HPDE6-E6E7 (cell line): Measurements from ENCODE around the gene TMEM17.
A peak's percentile ranks its signal among the peaks of the same experiment; 100 is the strongest.

Experiments used
- DNase-seq: peaks from one replicate; pipeline ENCODE4 v3.0.0; 2011; ENCODE audit warnings: missing footprints; ENCODE audit errors: extremely low spot score

Gene TMEM17

DNA sequence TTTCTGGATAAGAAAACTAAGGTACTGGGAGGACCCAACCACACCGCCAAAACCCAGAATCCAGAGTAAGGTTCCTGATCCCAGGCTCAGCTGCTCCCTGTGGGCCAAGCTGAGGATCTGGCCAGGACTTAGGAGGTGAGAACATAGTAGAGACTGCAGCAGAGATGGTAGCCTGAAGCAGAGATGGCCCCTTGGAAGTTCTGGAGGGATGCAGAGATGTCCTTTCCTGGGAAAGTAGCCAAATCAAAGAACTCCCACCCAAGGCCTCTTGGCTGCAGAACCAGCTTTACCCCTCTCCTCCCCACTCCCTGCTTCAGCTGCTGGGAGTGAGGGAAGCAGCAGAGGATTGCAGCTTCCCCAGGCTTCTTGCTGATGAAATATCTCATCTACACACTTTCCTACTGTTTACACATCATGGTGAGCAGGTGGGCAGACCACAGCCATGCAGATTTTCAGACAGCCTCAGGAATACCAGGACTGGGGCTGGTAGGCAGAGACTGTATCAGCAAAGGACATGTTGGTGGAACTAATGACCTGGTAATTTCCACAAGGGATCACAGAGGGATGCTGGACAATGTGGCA lies 32.7 kb downstream of the TMEM17 start:
- DNase-seq = no peak

DNA sequence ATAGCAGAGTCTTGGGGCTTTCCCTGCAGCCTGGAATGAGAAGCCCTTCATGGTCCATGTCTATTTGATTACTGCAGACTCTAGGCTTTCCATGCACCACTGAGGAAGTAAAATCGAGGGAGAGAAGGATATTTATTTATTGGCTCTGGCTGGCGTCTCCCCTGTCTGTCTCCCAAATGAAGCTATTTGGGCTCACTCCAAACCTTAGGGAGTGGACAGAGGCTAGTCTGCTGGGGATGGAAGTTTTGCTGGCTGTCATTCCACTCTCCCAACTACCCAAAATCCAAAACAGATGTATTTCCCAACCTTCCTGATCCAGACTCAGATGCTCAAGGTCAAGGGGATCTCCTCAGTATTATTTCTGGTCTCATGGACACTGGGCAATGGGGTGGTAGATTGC lies 33.7 kb downstream of the TMEM17 start:
- no peak for DNase-seq

DNA sequence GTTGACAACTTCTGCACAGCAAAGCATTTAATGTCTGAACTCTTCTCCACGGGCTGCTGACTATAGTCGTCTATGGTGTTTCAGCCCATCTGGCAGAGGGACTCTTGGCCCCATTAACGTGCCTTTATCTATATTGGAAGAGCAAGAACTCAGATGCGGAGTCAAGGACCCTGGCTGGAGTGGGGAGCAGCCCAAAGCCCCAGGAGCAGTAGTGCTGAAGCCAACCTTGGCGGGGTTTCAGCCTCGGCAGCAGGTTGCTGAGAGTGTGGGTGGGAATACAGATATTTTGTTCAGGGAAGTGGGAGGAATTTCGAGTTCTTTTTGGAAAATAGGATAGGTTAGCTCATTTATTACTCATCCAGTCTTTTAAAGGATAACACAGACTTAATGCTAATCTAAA lies 34.2 kb downstream of the TMEM17 start:
- no peak for DNase-seq

- no peak for DNase-seq
Measured at GRCh38 chr2:62471404-62471803, 34.6 kb downstream of the TMEM17 start.

DNA sequence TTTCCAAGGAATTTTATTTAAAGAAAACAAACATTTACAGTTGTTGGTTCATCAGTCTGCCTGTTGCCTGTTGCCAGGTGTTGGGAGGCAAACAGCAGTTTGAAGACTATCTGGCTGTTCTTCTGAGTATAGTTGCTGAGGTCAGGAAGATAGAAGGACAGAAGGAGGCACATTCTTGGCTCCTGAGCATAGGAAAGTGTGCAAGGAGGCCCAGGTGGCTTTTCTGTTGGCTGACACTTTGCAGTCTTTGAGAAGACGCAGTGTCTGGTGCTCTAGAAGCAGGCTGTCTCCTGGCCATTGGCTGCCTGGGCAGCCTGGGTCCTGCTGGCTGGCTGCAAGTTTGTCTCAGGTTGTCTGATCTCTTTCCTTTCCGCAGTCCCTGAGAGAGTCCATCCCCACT lies 36.4 kb downstream of the TMEM17 start:
- DNase-seq = no peak

GRCh38 chr2:62469114-62469513 lies 36.9 kb downstream of the TMEM17 start:
- no peak for DNase-seq

- DNase-seq = no peak
Measured at GRCh38 chr2:62467475-62468321, 38.3 kb downstream of the TMEM17 start.

GRCh38 chr2:62467100-62467474 lies 38.9 kb downstream of the TMEM17 start:
- no peak for DNase-seq

GRCh38 chr2:62466503-62466854 lies 39.5 kb downstream of the TMEM17 start:
- no peak for DNase-seq

GRCh38 chr2:62465741-62466502 lies 40.1 kb downstream of the TMEM17 start:
- no peak for DNase-seq

DNA sequence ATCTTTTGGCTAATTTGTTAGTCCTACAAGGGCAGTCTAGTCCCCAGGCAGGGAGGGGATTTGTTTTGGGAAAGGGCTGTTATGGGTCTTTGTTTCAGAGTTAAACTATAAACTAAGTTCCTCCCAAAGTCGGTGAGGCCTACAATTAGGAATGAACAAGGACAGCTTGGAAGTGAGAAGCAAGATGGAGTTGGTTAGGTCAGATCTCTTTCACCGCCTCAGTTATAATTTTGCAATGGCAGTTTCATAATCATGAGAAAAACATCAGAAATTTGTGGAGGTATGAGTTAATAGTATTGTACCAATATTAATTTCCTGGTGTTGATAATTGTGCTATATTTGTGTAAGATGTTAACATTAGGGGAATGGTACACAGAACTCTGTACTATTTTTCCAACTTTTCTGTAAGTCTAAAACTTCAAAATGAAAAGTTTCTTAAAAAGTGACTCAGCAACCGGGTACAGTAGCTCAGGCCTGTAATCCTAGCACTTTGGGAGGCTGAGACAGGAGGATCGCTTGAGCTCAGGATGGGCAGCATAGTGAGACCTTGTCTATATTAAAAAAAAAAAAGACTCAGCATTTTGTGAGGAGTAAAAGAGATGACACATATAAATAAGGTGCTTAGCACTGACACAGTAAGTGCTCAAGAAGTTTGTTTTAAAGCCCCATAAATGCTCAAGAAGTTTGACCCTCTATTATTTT lies 40.8 kb downstream of the TMEM17 start:
- no peak for DNase-seq

- no peak for DNase-seq
Measured at GRCh38 chr2:62464221-62465007, 41.6 kb downstream of the TMEM17 start.

- DNase-seq = no peak
Measured at GRCh38 chr2:62462211-62462610, 43.8 kb downstream of the TMEM17 start.

GRCh38 chr2:62461707-62462106 lies 44.3 kb downstream of the TMEM17 start:
- DNase-seq = peak; percentile 63

GRCh38 chr2:62461017-62461553 lies 44.9 kb downstream of the TMEM17 start:
- no peak for DNase-seq

GRCh38 chr2:62460175-62460574 lies 45.8 kb downstream of the TMEM17 start:
- DNase-seq = no peak

GRCh38 chr2:62459672-62460071 lies 46.3 kb downstream of the TMEM17 start:
- no peak for DNase-seq

DNA sequence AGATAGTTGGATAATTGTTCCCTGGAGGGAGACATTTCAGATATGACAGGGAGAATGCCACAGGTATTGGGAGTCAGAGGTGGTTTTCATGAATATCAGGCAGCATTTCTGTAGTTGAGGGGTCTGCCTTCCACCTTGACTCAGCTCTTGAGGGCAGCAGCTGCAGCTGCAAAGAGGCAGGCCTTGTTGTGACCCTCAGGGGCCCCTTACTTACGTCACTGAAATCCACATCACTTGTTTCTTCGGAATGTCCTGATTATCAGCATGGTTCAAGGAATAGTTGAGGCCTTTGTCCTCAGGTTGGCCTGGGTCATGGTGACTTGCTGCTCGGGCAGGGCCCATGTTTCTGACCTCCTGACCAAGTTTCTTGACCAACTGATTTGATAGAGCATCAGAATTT lies 46.9 kb downstream of the TMEM17 start:
- DNase-seq = no peak

DNA sequence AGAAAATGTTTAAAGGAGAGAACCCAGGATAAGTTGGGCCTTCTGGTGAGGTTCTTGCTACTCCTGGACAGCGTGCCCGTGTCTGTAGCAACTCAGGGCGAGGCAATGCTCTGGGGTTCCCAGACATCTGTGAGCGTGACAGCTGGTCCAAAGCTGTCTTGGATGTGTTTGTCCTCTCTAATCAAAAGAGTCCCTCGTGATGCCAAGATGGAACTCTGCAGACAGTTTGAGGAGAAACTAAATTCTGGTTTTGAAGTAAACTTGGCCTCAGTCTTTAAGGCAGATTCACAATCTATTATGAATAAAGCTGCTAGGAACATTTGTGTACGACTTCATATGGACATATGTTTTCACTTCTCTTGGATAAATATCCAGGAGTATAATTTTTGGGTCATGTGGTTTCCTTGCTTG lies 47.3 kb downstream of the TMEM17 start:
- no peak for DNase-seq

DNA sequence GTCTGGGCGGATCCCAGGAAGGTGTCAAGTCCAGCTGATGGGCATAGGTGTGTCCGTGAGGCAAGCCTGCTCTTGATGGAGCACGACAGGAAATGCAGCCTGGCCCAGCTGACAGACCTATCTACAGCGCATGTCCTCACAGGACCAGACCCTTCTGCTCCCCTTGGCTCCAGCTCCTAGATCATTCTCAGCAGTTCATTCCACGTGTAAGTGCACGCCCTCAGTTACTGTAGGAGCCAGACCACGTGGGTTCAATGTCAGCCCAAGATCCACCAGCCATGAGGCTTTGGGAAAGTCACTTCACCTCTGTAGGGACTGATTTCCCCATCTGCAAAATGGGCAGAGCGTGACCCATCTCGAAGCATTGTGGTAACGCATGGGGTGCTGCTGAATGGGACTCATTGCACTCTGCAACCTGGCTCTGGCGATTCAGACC lies 47.8 kb downstream of the TMEM17 start:
- peak; percentile 50 for DNase-seq

DNA sequence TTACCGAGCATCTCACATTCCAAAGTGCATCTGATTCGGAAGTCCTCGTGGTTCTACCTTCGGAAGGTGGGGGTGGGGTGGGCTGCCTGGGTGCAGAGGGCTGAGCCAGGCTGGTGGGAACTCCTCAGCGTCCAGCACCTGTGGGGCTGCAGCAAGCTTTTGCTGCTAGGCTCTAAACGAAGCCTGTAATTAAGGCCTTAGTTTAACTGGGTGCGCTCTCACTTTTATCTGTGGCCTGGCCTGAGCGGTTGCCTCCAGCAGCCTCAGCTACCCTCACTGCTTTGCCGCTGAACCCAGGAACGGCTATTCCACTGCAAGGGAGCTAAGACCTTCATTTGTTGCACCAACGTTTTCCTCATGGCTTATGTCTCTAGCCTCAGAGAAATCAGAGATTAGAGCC lies 48.4 kb downstream of the TMEM17 start:
- no peak for DNase-seq
